Measurements from ENCODE around the gene CACHD1. TPM values are rescaled to one million over a fixed set of nuclear protein-coding genes. Genes with fewer than 3 reads are reported as not detected.
A peak's percentile ranks its signal among the peaks of the same experiment; 100 is the strongest.

The CACHD1 gene
- total and polyA plus RNA-seq, 12 donors = 0.87 to 4.2 (median 2.4) TPM

- Histone ChIP-seq H3K27ac (no peak overlapping the region), H3K9me3 (no peaks in the 10 kb centered on the region), H3K36me3 (no peaks in the 10 kb centered on the region), H3K4me1 (no peaks in the 10 kb centered on the region), H3K4me3 (no peak overlapping the region), H3K27me3 (no peaks in the 10 kb centered on the region)
- WGBS, 2 donors = 89 to 92% methylated on average over 3 of the region's 3 CpGs
- no peak for TF ChIP-seq CTCF (IDR thresholded peaks at IDR 0.05)
- ATAC-seq (no peak), DNase-seq (no peak)
- intact Hi-C loops (cut with DNase I) = no loop called here
These were observed 104.4 kb downstream of the CACHD1 start for GRCh38 chr1:64574301-64574700.

GRCh38 chr1:64575881-64576676 is 106.2 kb downstream of the CACHD1 start:
- Histone ChIP-seq H3K4me1 (peaks cover 0 to 1% (median 0%) of the 10 kb centered on the region in 9 donors), H3K27ac (no peak overlapping the region), H3K4me3 (no peak overlapping the region), H3K9me3 (no peaks in the 10 kb centered on the region), H3K36me3 (no peaks in the 10 kb centered on the region), H3K27me3 (no peaks in the 10 kb centered on the region)
- no peak for ATAC-seq
- no peak for DNase-seq
- WGBS, 2 donors = 83 to 84% methylated on average over 11 of the region's 11 CpGs
- TF ChIP-seq CTCF (IDR thresholded peaks at IDR 0.05) = no peak
- intact Hi-C loops (cut with DNase I) = no loop called here

GRCh38 chr1:64578270-64578973 is 108.5 kb downstream of the CACHD1 start:
- WGBS, 2 donors = 74 to 82% methylated on average over 3 of the region's 3 CpGs
- Histone ChIP-seq H3K27me3 (no peaks in the 10 kb centered on the region), H3K4me1 (peaks cover 0 to 12% (median 0%) of the 10 kb centered on the region in 9 donors), H3K4me3 (no peak overlapping the region), H3K27ac (no peak overlapping the region), H3K36me3 (no peaks in the 10 kb centered on the region), H3K9me3 (no peaks in the 10 kb centered on the region)
- peak in 1 of 8 donors; percentile 31 for ATAC-seq
- no peak for TF ChIP-seq CTCF (IDR thresholded peaks at IDR 0.05)
- intact Hi-C loops (cut with DNase I) = no loop called here
- DNase-seq = no peak

GRCh38 chr1:64579767-64580166 is 109.8 kb downstream of the CACHD1 start:
- Histone ChIP-seq H3K9me3 (no peaks in the 10 kb centered on the region), H3K27ac (no peak overlapping the region), H3K4me1 (peaks cover 0 to 12% (median 0%) of the 10 kb centered on the region in 9 donors), H3K4me3 (no peak overlapping the region), H3K27me3 (no peaks in the 10 kb centered on the region), H3K36me3 (no peaks in the 10 kb centered on the region)
- ATAC-seq = no peak
- no peak for TF ChIP-seq CTCF (IDR thresholded peaks at IDR 0.05)
- DNase-seq = no peak
- intact Hi-C loops (cut with DNase I) = loop anchor here in 1 of 10 donors (10.0 kb wide), 1 partner anchor 65 kb away; no protein-coding TSS in a partner anchor
- 64 to 66% methylated on average over 5 of the region's 5 CpGs for WGBS, 2 donors
